ENCODE data around the gene TMEM62. TPM values are rescaled to one million over a fixed set of nuclear protein-coding genes. Genes with fewer than 3 reads are reported as not detected.

Gene TMEM62
- total and polyA plus RNA-seq, 2 of the 8 experiments (the other 6 are each of a cell fraction or from before 2014, with no cell fraction given), result 2.0 to 4.0 TPM

DNA sequence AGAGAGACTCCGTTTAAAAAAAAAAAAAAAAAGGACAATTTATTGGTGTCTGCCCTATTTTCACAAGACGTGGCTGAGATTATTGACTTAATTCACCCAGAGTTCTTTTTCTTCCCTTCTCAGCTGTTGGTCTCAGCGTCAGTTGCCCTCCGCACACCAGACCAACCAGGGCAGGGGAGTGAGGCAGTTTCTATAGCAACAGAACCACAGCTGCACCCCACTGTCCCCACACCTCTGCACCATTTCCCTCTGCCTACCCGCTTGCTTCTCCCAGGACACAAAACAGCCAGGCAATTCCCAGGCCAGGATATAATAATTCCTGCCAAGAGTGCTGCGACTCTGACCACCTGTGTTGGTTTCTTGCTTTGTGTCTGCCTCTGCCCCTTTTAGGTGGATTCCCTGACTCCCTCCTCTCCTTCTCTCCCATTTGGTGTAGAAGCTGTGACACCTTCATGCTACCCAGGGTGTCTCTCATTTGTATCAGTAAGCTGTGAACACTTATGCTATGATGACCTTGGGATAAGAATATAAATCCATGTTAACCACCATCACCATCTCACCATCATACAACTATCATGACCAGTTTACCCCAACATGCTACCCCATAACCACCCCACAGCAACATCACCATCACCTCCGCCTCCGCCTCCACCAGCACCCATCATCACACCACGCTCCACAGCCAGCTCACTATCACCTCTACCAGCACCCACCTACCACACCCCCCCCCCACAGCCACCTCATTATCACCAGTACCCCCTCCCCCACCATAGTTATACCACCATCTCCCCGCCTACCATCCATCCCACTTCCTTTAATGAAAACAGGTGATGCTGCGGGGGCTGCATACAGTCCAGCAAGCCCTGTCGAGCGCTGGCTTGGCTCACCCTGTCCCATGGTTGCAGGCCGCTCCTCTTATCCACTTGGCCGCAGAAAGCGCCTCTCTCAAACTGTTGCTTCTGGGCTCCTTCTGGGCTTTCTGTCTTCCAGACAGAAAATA, 86.8 kb downstream of the TMEM62 start:
- no peak for FAIRE-seq
- Histone ChIP-seq H2AK5ac (ENCODE audit: low read depth, low read length) (no peak overlapping the region), H3K27me3 (replicated peaks in 1 of 4; ENCODE audit: control insufficient read depth in 3 of 4, extremely low read depth in 1 of 4, insufficient read depth in 3 of 4, low read length in 3 of 4) (peaks cover 0 to 2% (median 0%) of the 10 kb centered on the region in 4 experiments; a peak in 2 of 7 replicates), H2BK15ac (ENCODE audit: low read length) (no peak overlapping the region), H3K4me1 (replicated peaks in 1 of 4; ENCODE audit: control insufficient read depth in 3 of 4, insufficient read depth in 4 of 4, low read length in 3 of 4) (peaks cover 0 to 3% (median 1%) of the 10 kb centered on the region in 4 experiments; a peak in 2 of 7 replicates), H3K4me3 (ENCODE audit: extremely low read depth in 1 of 4, insufficient read depth in 2 of 4, low read depth in 3 of 4, low read length in 4 of 4) (no peak overlapping the region), H3K14ac (ENCODE audit: insufficient read length) (no peak overlapping the region), H3K23ac (ENCODE audit: insufficient read length) (no peak overlapping the region), H4K20me1 (replicated peaks in 1 of 2; ENCODE audit: control insufficient read depth in 1 of 2, insufficient read depth in 2 of 2, low read length in 2 of 2) (no peaks in the 10 kb centered on the region), H3K4me2 (ENCODE audit: insufficient read depth in 1 of 2, low read depth in 2 of 2, low read length in 2 of 2) (no peak overlapping the region), H3K36me3 (ENCODE audit: control insufficient read depth in 2 of 4, insufficient read depth in 4 of 4, low read length in 3 of 4) (no peaks in the 10 kb centered on the region), H3K27ac (ENCODE audit: low read depth, low read length) (no peak overlapping the region), H3K56ac (replicated peaks; ENCODE audit: insufficient read length, low read depth, low read length) (no peak overlapping the region), H2AFZ (ENCODE audit: low read length) (no peak overlapping the region), H3K79me2 (ENCODE audit: control insufficient read depth in 1 of 2, insufficient read depth in 2 of 2, low read length in 2 of 2) (no peaks in the 10 kb centered on the region), H3K4ac (replicated peaks; ENCODE audit: insufficient read length, low read depth, low read length) (no peak overlapping the region), H4K5ac (ENCODE audit: insufficient read length, low read depth, low read length) (no peak overlapping the region), H3K23me2 (ENCODE audit: low read depth, low read length) (peaks cover 1% of the 10 kb centered on the region; the same call in 1 of the 2 replicates), H4K8ac (ENCODE audit: extremely low read depth, insufficient read depth, low read length) (no peak overlapping the region), H3K9me3 (ENCODE audit: insufficient read depth in 2 of 2, low read depth in 1 of 2, low read length in 1 of 2) (no peaks in the 10 kb centered on the region), H3K9ac (replicated peaks in 1 of 4; ENCODE audit: extremely low read depth in 1 of 4, low read depth in 3 of 4, low read length in 3 of 4) (no peak overlapping the region), H2BK5ac (ENCODE audit: low read depth, low read length) (no peak overlapping the region), H3K79me1 (ENCODE audit: low read depth, low read length) (no peaks in the 10 kb centered on the region; the same call in 1 of the 2 replicates), H2BK20ac (ENCODE audit: low read length) (no peak overlapping the region), H2BK12ac (ENCODE audit: low read depth, low read length) (no peak overlapping the region), H2BK120ac (replicated peaks; ENCODE audit: low read depth, low read length) (no peak overlapping the region), H4K91ac (replicated peaks; ENCODE audit: insufficient read length, low read length) (no peak overlapping the region), H3K18ac (ENCODE audit: extremely low read depth, low read length) (no peak overlapping the region)
- DNase-seq (ENCODE audit: low read depth in 1 of 2, low spot score in 2 of 2), result no peak
- no peak for TF ChIP-seq RAD21 (IDR thresholded peaks at IDR 0.05 in 1 of 2, conservative IDR thresholded peaks at IDR 0.05 in 1 of 2; ENCODE audit: low read depth in 2 of 2, low read length in 2 of 2)
- no peak for TF ChIP-seq NANOG (IDR thresholded peaks at IDR 0.05; ENCODE audit: insufficient read depth, low read depth, low read length, poor library complexity, severe bottlenecking)
- TF ChIP-seq JUN (IDR thresholded peaks at IDR 0.05; ENCODE audit: low read depth, low read length), result no peak
- TF ChIP-seq, protein P1, sequence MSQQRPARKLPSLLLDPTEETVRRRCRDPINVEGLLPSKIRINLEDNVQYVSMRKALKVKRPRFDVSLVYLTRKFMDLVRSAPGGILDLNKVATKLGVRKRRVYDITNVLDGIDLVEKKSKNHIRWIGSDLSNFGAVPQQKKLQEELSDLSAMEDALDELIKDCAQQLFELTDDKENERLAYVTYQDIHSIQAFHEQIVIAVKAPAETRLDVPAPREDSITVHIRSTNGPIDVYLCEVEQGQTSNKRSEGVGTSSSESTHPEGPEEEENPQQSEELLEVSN (IDR thresholded peaks at IDR 0.05), result no peak
- TF ChIP-seq TCF12 (IDR thresholded peaks at IDR 0.05; ENCODE audit: low read depth, low read length), result no peak
- no peak for TF ChIP-seq BRCA1 (IDR thresholded peaks at IDR 0.05; ENCODE audit: low read depth, low read length)
- TF ChIP-seq, protein P2, sequence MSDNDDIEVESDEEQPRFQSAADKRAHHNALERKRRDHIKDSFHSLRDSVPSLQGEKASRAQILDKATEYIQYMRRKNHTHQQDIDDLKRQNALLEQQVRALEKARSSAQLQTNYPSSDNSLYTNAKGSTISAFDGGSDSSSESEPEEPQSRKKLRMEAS (IDR thresholded peaks at IDR 0.05), result no peak
- no peak for TF ChIP-seq YY1 (IDR thresholded peaks at IDR 0.05; ENCODE audit: low read depth, low read length)
- CTCF ChIA-PET (ENCODE audit: partially characterized antibody), result interaction anchor here (0.6 to 8.7 kb wide), 15 partner anchors 9 to 565 kb away, joined by 3 to 65 read pairs (median 5); partner anchors contain the start of gene TGM5
- POLR2A ChIA-PET (ENCODE audit: partially characterized antibody), result no interaction called here
- 91% methylated on average over 14 of the region's 16 CpGs; no CpG with 5 or more reads in 1 of the 2 experiments for WGBS, 2 experiments (ENCODE audit: extremely low coverage in 1 of 2, insufficient coverage in 1 of 2, insufficient read length in 1 of 2, insufficient replicate concordance in 2 of 2, low coverage in 1 of 2, low lambda C conversion rate in 2 of 2, missing lambda C conversion rate in 1 of 2)
